Activated CD4-positive, alpha-beta T cell treated with anti-CD3 and anti-CD28 coated beads, Interleukin-2, amount 50 U/mL, for 48 hours (primary cell): ENCODE results near the gene GABBR1.

Experiments
- DNase-seq, 2 experiments: peaks; one replicate each; pipeline ENCODE4 v3.0.0-alpha.2; 2020

The GABBR1 gene

DNA sequence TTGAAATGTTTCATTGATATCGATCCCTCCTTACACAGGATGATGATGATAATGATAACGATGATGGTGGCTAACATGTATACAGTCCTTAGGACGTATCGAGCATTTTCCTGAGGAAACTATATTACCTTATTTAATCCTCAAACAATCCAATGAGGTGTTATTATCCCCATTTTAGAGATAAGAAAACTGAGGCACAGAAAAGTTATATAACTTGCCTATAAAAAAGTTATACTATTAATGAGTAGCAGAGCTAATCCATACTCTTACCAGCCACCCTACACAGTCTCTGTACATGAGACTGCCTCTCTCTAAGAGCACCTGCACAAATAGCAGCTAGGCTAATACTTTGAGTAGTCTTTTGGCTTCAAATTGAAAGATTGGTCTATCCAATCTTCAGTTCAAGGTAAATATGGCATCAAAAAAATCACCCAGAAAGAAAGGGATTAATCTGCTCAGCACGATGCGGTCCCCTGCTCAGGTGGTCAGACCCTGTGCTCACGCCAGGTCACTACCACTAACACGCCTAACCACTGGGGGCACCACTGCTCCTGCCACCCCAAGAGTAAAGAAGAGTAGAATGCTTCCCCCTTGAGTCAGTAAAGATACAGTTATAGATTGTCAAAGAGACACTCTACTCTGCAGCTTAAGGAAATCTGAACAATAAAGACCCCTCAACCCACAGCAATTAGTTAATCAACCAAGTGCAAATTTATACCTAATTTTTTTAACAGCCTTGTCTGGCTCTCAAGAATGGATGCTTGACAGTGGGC, 15.0 kb downstream of the GABBR1 start:
- no peak for DNase-seq

DNA sequence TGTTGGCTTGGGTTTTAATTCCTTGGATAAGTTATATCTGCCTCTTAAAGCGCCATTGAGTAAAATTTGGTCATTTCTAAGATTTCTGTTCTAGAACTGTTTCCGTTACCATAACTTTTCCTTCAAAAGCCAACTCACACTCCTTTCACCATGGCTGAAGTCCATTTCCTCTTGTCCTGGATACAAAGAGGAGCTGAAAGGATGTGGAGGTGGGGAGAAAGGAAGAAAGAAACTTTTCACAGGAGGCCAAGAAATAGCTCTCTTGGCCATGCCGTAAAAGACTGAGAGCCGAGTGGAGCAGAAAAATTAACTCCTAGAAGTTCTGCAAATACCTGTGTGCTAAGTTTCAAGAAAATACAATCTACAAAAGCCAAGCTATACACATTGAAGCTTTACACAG, 21.6 kb downstream of the GABBR1 start:
- DNase-seq, result no peak

- DNase-seq, result no peak
Measured at GRCh38 chr6:29610540-29610939, 22.4 kb downstream of the GABBR1 start.

DNA sequence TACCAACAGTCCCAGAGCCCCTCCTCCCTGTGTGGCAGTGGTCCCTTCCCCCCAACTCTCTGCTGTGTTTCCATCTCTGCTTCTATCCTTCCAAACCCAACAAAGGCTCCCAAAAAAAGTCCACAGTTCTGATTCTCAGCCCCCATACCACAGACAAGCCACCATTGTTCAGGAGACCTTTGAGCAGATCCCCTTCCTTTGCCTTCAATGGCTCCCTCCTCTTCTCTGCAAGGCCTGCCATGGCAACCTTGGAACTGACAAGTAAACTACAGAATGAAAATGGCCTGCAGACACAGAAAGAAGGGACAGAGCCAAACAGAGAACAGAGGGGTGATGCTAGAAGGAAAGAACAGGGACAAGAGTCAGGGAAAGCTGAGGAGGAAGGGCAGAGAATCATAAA, 24.9 kb downstream of the GABBR1 start:
- no peak for DNase-seq

DNA sequence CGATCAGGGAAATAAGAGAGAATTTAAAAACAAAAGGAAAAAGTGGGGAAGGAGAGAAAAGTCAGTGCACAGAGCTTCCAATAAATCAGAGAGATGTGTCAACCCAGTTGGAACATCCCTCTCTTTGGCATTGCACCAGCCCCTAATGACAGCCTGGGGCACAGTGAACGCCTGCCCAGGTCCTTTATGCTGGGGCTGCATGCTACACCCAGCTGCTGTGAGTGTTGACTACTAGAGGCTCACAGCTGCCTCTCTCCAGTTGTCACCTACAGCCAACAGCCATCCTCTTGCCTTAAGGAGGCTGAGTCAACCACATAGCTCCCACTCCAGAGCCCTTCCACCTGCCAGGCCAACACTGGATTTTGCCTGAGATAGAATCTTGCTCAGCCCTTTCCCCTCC, 29.1 kb downstream of the GABBR1 start:
- DNase-seq, result no peak

DNA sequence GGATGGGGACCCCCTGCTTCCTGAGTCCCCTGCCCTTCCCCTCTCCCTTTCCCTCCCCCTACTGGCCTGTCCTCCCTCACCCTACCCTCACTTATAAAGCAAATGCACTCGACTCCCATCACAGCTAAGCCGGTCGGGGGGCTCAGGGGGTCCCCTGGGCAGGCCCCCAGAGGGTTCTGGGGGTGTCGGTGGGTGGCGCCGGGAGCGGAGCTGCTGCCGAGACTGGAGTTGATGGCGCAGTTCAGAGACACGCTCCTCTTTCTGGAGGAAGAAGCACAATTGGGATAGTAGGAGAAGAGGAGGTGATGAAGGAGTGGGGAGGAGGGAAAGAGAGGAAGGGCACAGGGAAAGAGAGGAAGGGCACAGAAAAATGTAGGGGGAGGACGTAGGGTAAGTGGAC, 29.5 kb downstream of the GABBR1 start:
- DNase-seq, result no peak

- no peak for DNase-seq
Measured at GRCh38 chr6:29602564-29603361, 30.2 kb downstream of the GABBR1 start.

DNA sequence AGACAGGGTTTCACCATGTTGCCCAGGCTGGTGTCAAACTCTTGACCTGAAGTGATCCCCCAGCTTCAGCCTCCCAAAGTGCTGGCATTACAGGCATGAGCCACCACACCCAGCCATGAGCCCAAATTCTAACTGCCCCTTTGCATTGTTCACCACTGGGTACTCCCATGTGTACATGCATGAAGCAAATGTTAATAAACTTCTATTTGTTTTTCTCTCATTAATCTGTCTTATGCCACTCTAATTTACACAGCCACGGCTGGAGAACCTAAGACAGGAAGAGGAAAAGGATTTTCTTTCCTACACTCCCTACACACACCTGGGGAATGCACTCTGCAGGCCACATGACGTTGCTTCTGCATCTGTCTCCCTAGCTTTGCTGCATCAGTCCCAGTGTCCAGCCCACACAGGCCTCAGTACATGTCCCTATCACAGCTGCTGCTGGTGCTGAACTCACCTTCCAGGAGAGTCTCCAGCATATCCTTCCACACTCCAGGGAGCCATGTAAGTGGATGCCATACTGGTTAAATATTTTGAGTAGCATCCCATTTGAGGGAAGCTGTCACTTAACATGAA, 34.7 kb downstream of the GABBR1 start:
- DNase-seq, result no peak

DNA sequence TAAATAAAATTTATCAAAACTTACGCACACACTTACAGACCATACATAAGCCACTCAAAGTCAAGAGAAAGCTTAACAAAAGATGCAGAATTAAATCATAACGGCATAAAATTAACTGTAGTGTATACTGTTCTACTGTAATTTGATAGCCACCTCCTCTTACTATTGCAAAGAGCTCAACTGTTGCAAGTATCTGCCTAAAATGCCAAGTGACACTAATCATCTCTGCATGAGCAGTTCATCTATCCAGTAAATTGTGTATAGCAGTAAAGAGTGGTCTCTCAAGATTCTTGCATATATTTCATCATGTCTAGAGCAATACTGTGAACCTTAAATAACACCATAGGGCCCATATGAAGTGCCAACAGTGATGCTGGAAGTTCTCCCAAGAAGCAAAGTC, 35.8 kb downstream of the GABBR1 start:
- DNase-seq, result no peak

DNA sequence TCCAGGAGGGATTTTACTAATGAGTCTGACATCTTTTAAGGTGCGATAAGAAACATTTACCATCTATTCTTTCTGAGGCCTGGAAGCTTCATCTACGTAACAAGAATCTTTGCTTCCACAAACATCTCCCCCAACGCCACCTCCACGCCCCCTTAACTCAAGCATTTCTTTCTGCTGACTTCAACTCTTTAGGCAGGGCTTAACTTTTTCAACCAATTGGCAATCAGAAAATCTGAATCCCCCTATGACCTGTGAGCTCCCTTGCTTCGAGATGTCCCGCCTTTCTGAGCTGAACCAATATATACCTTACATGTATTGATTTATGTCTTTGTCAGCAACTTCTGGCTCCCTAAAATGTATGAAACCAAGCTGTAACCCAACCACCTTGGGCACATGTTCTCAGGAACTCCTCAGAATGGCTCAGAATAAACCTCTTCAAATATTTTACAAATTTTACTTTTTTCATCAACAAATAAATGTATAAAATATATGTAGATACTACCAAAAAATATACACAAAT, 36.5 kb downstream of the GABBR1 start:
- no peak for DNase-seq

- DNase-seq, result no peak
Measured at GRCh38 chr6:29593199-29593855, 39.7 kb downstream of the GABBR1 start.

DNA sequence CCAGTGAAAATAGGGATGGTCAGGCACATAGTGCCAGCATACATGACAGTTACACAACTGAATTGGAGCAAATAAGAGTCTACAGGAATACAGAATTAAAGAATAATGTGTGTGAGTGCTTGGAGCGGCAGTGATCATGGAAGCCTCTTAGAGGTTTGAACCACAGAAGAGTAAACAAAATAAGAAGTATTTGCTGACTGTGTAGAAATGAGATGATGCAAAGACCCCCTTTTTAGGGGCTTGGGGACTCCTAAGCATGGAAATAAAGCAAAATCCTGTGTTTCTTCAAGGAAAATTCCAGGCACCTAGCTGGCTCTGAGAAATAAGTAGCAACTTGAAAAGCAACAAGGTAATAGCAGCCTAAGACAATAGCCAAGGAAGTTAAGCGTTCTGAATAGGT, 41.3 kb downstream of the GABBR1 start:
- DNase-seq, result no peak

DNA sequence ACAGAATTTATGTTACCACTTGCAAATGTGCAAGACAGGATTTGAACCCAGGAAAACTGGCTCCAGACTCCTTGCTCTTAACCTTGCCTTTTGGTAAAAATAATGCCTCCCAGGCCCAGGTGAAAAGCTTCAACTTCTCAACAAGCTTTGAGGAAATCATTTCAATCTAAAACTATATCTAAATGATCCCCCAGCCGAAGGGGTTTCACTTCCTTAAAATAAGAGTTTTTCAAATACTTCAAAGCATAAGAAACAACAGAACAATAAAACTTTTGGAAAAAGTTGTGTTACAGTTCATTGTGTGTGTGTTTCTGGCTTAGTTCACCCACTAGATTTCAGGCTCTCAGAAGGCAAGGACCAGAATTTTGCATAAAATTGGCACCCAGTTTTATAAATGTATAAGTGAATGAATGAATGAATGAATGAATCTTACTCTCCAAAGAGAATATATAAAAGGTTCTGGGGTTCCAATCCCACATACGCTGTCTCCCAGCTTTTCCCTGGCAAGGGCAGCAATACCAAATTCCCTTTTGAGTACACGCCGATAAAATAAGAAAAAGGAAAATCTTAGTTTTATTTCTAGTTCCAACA, 42.7 kb downstream of the GABBR1 start:
- DNase-seq, result no peak

GRCh38 chr6:29589423-29590048, 43.4 kb downstream of the GABBR1 start:
- peak; percentile 45 to 59 for DNase-seq

- DNase-seq, result no peak
Measured at GRCh38 chr6:29584821-29585220, 48.2 kb downstream of the GABBR1 start, which contains the start of gene OR2H2. OR2H2 (plus strand) TSS chr6:29585121; CDS start chr6:29587945, 2,824 bp downstream.

- no peak for DNase-seq
Measured at GRCh38 chr6:29577544-29577943, 55.4 kb downstream of the GABBR1 start.

DNA sequence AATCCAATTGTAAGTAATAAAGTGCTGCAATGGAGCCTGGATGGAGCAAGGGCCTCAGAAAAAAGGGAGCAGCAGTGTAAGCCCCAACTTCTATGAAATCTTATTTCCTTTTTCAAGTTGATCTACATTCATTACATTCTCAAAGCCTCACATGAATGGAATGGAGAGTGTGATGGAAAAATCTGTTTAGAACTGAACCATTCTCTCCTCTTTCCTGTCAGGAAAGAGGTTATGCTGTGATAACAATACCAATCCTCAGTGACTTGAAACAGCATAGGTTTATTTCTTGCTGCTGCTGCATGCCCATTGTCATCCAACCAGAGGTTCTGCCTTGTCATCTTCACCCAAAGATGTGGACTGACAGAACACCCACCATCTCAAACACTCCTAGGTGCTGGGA, 56.9 kb downstream of the GABBR1 start:
- no peak for DNase-seq

DNA sequence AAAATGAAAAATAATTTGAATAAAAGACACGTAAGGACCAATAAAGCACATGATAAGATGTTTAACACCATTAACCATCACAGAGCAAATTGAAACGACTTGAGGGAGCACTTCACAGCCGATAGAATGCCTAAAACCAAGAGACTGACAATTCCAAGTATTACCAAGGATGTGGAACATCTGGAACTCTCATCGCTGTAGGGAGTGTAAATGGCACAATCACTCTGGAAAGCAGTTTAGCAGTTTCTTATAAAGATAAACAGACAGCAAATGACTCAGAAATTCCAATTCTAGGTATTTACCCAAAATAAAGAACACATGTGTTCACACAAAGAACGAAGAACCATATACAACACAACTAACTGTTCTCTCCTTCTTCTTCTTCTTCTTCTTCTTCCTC, 65.0 kb downstream of the GABBR1 start:
- DNase-seq, result no peak

DNA sequence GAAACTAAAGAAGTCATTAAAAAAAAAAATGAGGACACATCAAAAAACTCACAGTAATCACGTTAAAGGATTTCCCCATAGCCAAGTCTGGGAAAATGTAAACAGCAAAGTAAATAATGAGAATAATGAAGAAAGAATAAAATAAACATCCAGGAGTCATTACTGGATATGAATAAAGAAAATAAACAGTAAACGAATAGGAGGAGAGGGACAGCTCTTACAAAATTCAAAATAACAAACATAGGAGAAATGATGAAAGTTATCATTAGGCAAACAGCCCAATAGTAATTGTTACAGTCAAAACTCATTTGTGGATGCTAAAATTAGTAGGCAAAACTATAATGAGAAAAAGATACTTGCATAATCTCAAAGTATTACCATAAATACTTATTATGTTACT, 65.4 kb downstream of the GABBR1 start:
- DNase-seq, result no peak

DNA sequence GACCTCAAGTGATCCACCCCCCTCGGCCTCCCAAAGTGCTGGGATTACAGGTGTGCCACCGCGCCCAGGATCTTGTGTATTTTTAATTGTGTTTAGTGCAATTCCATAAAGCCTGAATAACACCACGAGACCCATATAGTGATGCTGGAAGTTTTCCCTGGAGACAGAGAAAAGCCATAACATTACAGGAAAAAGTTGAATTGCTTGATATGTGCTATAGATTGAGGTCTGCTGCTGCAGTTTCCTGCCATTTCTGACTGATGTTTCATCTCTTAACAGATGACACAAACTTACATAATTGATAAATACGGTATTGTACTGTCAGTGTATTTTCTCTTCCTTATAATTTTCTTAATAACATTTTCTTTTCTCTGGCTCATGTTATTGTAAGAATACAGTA, 66.1 kb downstream of the GABBR1 start:
- DNase-seq, result no peak

DNA sequence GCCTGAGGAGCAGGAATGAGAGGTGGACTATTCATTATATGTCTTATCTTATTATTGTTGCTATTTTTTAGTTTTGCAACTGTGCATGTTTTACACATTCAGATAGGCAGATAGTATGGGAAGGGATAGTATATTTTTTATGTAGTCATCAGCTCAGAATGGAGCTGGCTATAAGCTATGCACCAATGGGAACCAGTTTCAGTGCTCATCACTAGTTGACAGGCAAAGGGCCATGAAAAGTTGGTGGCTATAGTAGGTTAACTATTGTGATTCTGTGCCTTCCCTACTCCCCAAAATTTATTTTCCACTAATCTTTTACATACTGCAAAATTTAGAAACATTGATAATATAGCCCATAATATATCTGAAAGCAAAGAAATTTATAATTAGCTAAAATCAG, 68.1 kb downstream of the GABBR1 start:
- DNase-seq, result no peak

DNA sequence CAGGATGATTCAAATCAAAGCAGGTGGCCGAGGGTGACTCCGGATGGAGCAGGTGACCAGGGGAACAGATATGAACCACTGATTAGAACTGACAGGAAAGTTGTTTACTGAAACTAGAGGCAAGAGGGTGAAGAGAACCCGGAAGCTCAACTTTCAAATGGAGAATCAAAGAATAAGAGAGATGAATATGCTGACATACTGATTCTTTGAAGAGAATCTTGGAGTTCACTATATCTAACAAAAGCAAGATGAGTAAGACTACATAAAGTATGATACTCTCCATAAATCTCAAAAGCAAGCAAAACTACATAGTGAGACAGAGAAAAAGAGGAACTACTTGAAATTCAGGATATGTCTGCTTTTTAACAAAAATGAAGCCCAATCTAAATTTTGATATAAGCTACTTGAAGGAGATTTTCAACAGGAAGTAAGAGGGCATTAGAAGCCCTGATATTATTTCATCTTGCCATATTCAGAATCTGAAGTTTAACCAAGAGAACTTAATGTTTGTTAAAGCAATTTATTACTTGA, 69.5 kb downstream of the GABBR1 start:
- no peak for DNase-seq
